BE2C (cell line): ENCODE results near the gene BRD1.

Source experiments
- DNase-seq: peaks from one replicate; pipeline ENCODE4 v3.0.0-alpha.2; 2020
- H3K27me3 ChIP-seq: fragments of 250-450 bp; sonication (Bioruptor Pico); 2 replicates; pipeline ENCODE4 v1.5.1; 2020; ENCODE audit warnings: mild to moderate bottlenecking
- H3K36me3 ChIP-seq: fragments of 250-450 bp; sonication (Bioruptor Pico); 2 replicates; pipeline ENCODE4 v1.5.1; 2020; ENCODE audit warnings: mild to moderate bottlenecking
- H3K4me1 ChIP-seq: fragments of 250-450 bp; sonication (Bioruptor Pico); 2 replicates; pipeline ENCODE4 v1.5.1; 2020
- H3K4me3 ChIP-seq: 2 replicates; pipeline ENCODE4 v1.5.1; 2011; ENCODE audit warnings: low read depth, low read length
- H3K9me3 ChIP-seq: fragments of 250-450 bp; sonication (Bioruptor Pico); 2 replicates; pipeline ENCODE4 v1.5.1; 2020
- TF ChIP-seq, protein P1 (sequence below): IDR thresholded peaks from 2 replicates; pipeline ENCODE4 v1.5.1; 2012; ENCODE audit warnings: mild to moderate bottlenecking, low read depth, low read length

The BRD1 gene

DNA sequence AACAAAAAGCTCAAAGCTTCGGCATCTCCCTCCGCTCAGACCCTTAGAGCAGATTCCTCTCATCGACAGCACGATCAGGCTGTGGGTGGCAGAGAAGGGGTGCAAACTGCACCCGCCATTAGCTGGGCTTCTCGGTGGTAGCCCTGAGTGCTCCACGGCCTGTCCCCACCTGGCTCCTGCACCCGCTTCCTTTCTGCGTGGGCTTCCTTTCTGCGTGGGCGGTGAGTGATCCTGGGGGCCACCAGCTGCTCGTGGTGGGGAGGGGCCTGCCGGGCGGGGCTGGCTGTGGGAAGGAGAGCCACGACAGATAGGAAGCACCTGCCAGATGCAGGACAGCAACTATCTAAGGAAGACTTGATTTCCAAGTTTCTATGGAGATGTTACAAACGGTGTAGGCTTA lies 55.0 kb downstream of the BRD1 start:
- Histone ChIP-seq H3K36me3 (peaks cover 55% of the 10 kb centered on the region), H3K4me3 (no peak overlapping the region), H3K9me3 (no peaks in the 10 kb centered on the region), H3K27me3 (no peaks in the 10 kb centered on the region), H3K4me1 (no peaks in the 10 kb centered on the region)
- TF ChIP-seq, protein P1, sequence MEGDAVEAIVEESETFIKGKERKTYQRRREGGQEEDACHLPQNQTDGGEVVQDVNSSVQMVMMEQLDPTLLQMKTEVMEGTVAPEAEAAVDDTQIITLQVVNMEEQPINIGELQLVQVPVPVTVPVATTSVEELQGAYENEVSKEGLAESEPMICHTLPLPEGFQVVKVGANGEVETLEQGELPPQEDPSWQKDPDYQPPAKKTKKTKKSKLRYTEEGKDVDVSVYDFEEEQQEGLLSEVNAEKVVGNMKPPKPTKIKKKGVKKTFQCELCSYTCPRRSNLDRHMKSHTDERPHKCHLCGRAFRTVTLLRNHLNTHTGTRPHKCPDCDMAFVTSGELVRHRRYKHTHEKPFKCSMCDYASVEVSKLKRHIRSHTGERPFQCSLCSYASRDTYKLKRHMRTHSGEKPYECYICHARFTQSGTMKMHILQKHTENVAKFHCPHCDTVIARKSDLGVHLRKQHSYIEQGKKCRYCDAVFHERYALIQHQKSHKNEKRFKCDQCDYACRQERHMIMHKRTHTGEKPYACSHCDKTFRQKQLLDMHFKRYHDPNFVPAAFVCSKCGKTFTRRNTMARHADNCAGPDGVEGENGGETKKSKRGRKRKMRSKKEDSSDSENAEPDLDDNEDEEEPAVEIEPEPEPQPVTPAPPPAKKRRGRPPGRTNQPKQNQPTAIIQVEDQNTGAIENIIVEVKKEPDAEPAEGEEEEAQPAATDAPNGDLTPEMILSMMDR = no peak
- DNase-seq = no peak

DNA sequence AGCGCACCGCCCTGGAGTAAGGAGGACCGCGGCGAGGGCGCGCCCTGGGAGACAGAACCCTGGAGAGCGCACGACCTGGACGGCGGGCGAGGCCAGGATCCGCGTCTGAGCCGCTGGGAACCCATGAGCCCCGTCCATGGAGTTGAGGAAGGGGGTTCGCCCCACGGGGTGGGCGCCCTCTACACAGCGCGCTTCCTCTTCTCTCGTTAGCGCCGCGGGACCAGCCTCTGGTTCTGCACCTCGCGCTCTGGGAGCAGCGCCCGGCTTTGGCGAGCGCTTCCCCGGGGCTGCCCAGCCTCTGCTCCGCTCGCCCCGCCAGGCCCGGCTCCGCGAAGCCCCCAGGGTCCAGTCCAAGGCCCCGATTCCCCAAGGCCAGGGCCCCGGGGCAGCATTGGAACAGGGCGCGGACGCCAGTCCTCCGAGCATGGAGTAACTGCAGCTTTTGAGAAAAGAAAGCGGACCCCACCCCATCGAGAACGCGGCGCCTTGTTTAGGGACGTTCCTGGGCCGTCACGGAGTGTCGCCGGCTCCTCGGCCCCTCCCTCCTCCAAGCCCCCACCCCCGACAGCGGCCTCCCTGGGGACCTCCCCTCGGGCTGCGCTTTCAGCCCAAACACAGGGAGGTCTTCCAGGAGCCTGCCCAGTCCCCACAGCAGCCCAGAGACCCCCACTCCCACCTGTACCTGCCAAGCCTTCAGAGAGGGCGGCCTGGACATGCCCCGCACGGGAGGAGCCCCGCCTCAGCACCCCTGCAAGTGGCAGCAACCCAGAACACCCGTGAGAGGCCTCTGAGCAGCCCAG lies 56.2 kb downstream of the BRD1 start:
- no peaks in the 10 kb centered on the region for H3K9me3 ChIP-seq
- no peak overlapping the region for H3K4me3 ChIP-seq
- no peaks in the 10 kb centered on the region for H3K4me1 ChIP-seq
- DNase-seq = no peak
- TF ChIP-seq, protein P1 = no peak
- no peaks in the 10 kb centered on the region for H3K27me3 ChIP-seq
- peaks cover 42% of the 10 kb centered on the region for H3K36me3 ChIP-seq

DNA sequence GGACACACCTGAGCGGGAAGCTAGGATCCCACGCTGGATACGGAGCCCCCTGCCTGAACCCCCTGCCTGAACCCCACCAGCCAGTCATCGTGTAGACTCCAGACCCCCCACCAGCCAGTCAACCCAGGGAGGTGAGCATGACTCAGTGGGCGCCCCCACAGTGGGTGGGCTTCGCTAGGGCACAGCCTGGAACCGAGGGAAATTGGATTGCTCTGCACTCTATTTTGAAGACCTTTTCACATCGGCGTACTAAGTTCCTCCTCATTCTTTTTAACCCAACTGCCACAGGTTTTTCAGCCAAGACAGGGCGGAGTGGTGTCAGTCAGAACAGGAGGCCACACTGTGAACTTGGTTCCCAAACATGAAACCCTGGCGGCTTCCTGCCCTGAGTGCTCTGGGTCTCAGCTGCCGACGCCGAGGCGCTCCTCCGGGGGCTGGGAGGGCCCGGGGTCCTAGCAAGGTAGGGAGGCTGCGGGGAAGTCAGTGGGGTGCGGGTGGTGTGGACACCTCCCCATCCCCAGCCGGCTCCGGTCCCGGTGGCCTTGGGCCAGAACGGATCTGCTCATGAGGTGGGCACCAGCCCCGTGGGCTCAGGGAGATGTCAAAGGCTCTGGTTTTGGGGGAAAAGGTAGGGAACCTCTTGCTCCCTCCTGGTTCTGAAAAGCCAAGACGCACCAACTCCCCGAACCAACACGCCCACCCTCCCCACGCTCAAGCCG lies 57.0 kb downstream of the BRD1 start:
- TF ChIP-seq, protein P1 = no peak
- peak; percentile 12 for DNase-seq
- H3K9me3 ChIP-seq = no peaks in the 10 kb centered on the region
- H3K36me3 ChIP-seq = peaks cover 36% of the 10 kb centered on the region
- no peaks in the 10 kb centered on the region for H3K27me3 ChIP-seq
- no peak overlapping the region for H3K4me3 ChIP-seq
- no peaks in the 10 kb centered on the region for H3K4me1 ChIP-seq

DNA sequence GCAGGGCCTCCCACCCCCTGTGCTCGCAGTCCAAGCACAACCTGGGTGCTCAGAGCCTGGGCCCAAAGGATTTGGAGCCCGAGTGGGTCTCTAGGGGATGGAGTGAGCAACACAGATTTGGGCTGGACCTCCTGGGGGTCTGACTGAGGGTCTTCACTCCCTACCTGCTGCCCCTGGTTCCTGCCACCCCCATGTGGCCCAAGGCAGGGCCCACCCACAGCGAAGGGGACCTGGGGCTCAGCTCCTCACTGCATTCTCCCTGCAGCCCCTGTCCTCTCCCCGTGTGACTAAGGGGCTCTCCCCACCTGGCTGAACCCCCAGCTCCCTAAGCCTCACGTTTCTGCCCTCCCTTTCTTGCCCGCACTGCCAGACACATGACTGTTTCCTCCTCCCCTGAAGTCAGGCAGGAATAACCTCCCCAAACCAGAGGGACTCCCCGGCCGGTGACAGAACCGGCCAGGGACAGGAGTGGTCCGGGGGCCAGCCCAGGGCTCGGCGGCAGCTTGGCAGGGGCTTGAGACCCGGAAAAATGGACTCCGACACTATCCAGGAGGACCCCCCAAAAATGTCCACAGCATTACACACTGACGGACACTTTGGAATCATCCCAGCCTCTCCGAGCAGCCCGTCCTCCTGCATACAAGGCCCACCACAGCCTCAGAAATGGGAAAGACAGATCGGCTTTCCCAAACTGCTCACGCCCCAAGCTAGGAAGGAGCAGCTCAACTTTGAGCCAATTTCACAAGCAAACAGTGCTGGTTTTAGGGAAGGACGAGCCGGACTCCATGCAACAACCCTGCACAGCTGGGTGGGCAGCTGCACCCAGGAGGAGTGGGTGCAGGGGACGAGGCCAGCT lies 57.8 kb downstream of the BRD1 start:
- TF ChIP-seq, protein P1 = no peak
- no peak overlapping the region for H3K4me3 ChIP-seq
- H3K9me3 ChIP-seq = no peaks in the 10 kb centered on the region
- H3K4me1 ChIP-seq = no peaks in the 10 kb centered on the region
- H3K36me3 ChIP-seq = peaks cover 30% of the 10 kb centered on the region
- no peaks in the 10 kb centered on the region for H3K27me3 ChIP-seq
- peak; percentile 4 for DNase-seq

DNA sequence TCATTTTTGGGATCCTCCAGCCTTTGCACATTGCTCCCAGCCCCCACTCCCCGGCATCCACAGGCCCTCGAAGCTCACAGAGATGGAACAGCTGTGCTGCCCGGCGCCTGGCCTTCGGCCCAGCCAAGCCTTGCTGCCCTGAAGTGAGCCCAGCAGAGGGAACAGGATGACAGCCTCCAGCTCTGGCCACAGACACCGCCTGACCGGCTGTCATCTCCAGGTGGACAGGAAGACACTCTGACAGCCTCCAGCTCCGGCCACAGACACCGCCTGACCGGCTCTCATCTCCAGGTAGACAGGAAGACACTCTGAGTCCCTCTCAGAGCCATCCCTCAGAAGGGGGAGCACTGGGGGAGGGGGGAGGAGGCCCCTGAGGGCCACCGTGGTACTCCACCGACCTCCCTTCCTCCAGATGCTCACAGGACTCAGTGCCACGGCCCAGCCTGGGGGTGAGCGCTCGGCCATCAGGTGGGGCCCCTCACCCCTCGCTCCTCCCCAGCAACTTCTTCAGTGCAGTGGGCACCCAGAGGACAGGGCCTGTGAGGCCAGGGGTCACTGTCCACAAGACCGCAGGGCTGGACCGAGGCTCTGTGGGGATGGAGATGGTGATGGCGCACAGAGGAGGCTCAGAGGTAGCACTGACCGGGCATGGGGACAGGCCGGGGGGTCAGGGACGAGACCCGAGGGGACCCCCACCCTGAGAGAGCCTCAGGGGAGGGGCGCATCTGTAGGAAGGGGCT lies 58.6 kb downstream of the BRD1 start:
- peak; percentile 13 for DNase-seq
- TF ChIP-seq, protein P1 = no peak
- H3K9me3 ChIP-seq = no peaks in the 10 kb centered on the region
- H3K4me1 ChIP-seq = no peaks in the 10 kb centered on the region
- H3K36me3 ChIP-seq = peaks cover 22% of the 10 kb centered on the region
- no peaks in the 10 kb centered on the region for H3K27me3 ChIP-seq
- no peak overlapping the region for H3K4me3 ChIP-seq
